CD4-positive, alpha-beta memory T cell (primary cell): ENCODE data around the gene RPL11. TPM values are rescaled to one million over a fixed set of nuclear protein-coding genes. Genes with fewer than 3 reads are reported as not detected.
A peak's percentile ranks its signal among the peaks of the same experiment; 100 is the strongest.
"Not testable (repeated sequence)": the region's sequence is repeated elsewhere in the genome, so short reads cannot be mapped to it uniquely, and the experiment has no call there.

ENCODE experiments used
- CTCF ChIA-PET: fragments of 350-600 bp; sonication (Branson Sonifier 250); formaldehyde crosslinking; loops from one replicate; lab custom pipeline; 2021; ENCODE audit warnings: inconsistent platforms; ENCODE audit not compliant: partially characterized antibody; lab: Charles Lee
- POLR2A ChIA-PET: fragments of 350-600 bp; sonication (Branson Sonifier 250); formaldehyde crosslinking; loops from one replicate; lab custom pipeline; 2021; ENCODE audit not compliant: partially characterized antibody; lab: Charles Lee
- DNase-seq, 5 donors: peaks; one replicate each; pipeline versions ENCODE4 v3.0.0 to v3.0.0-alpha.2; 2020 to 2022; ENCODE audit warnings: mixed read lengths in 1 of 5
- H3K27ac ChIP-seq: one replicate; pipeline ENCODE4 v1.7.0; 2013; ENCODE audit warnings: low read depth, low read length
- H3K27me3 ChIP-seq: 2 replicates; pipeline ENCODE4 v1.7.0; 2013; ENCODE audit warnings: mild to moderate bottlenecking, low read length, moderate library complexity; ENCODE audit not compliant: insufficient read depth
- H3K36me3 ChIP-seq: 2 replicates; pipeline ENCODE4 v1.7.0; 2013; ENCODE audit warnings: mild to moderate bottlenecking, low read length, moderate library complexity; ENCODE audit not compliant: insufficient read depth
- H3K4me1 ChIP-seq: 2 replicates; pipeline ENCODE4 v1.7.0; 2013; ENCODE audit warnings: mild to moderate bottlenecking, low read length, moderate library complexity; ENCODE audit not compliant: insufficient read depth
- H3K4me3 ChIP-seq, 2 donors: one replicate each; pipeline ENCODE4 v1.7.0; 2013; ENCODE audit warnings: low read length in 2 of 2, mild to moderate bottlenecking in 1 of 2
- H3K9me3 ChIP-seq, 2 donors: one replicate each; pipeline ENCODE4 v1.7.0; 2013; ENCODE audit warnings: low read length in 2 of 2, control low read depth in 1 of 2; ENCODE audit not compliant: control insufficient read depth in 1 of 2
- H3K27ac Mint-ChIP-seq, 7 donors: one replicate each; pipeline ENCODE4 v1.8.0; 2020 to 2021; ENCODE audit warnings: mixed read lengths in 7 of 7, mild to moderate bottlenecking in 6 of 7, inconsistent platforms in 3 of 7, moderate library complexity in 3 of 7
- H3K27me3 Mint-ChIP-seq, 2 donors: one replicate each; pipeline ENCODE4 v1.8.0; 2020 to 2021; ENCODE audit warnings: mixed read lengths in 2 of 2
- H3K36me3 Mint-ChIP-seq, 2 donors: one replicate each; pipeline ENCODE4 v1.8.0; 2020 to 2021; ENCODE audit warnings: mixed read lengths in 2 of 2, inconsistent platforms in 1 of 2, mild to moderate bottlenecking in 1 of 2
- H3K4me1 Mint-ChIP-seq, 4 donors: one replicate each; pipeline ENCODE4 v1.8.0; 2020 to 2021; ENCODE audit warnings: mixed read lengths in 4 of 4, mild to moderate bottlenecking in 1 of 4
- H3K4me3 Mint-ChIP-seq, 8 donors: one replicate each; pipeline ENCODE4 v1.8.0; 2020 to 2021; ENCODE audit warnings: mixed read lengths in 8 of 8, mild to moderate bottlenecking in 7 of 8, moderate library complexity in 6 of 8, inconsistent platforms in 3 of 8
- H3K9me3 Mint-ChIP-seq, 8 donors: one replicate each; pipeline ENCODE4 v1.8.0; 2020 to 2021; ENCODE audit warnings: mixed read lengths in 8 of 8, mild to moderate bottlenecking in 5 of 8, inconsistent platforms in 3 of 8, moderate library complexity in 1 of 8
- intact Hi-C: fragments of 100-400 bp; cut with micrococcal nuclease; formaldehyde crosslinking; loops from one replicate; pipeline ENCODE4 v1.15.1; 2023
- polyA plus RNA-seq, 2 donors: library from polyadenylated mRNA; unstranded; fragments of 300-500 nt; fragmentation: Illumina TruSeq; gene quantifications; one replicate each; pipeline ENCODE4 v1.2.3, GENCODE V29; 2021
- total RNA-seq, 2 experiments: library from RNA; stranded (reverse); gene quantifications; one replicate each; pipeline ENCODE4 v1.2.3, GENCODE V29; 2021

The RPL11 gene
- total and polyA plus RNA-seq, 4 experiments from 2014 or later, result 1,255 to 2,088 (median 1,693) TPM

DNA sequence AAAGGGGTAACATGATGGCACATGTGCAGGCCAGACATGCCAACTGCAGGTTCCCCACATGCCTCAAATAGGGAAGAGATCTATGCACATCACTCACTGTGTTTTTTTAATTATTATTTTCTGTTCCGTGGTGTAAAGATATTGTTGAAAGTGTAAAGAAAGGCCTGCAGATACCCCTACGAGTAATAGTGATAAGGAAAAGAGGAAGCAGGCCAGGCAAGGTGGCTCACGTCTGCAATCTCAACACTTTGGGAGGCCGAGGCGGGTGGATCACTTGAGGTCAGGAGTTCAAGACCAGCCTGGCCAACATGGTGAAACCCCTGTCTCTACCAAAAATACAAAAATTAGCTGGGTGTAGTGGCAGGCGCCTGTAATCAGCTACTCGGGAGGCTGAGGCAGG, 6.4 kb upstream of the RPL11 start:
- H3K27ac ChIP-seq, H3K4me1 Mint-ChIP-seq, H3K4me3 Mint-ChIP-seq, H3K4me3 ChIP-seq, intact Hi-C loops, CTCF ChIA-PET, POLR2A ChIA-PET, H3K27me3 Mint-ChIP-seq, DNase-seq, H3K36me3 ChIP-seq, H3K27me3 ChIP-seq, H3K27ac Mint-ChIP-seq, H3K4me1 ChIP-seq, H3K9me3 Mint-ChIP-seq, H3K9me3 ChIP-seq, H3K36me3 Mint-ChIP-seq: not testable (repeated sequence)

- H3K36me3 ChIP-seq, H3K27me3 ChIP-seq, CTCF ChIA-PET, intact Hi-C loops, DNase-seq, H3K4me1 ChIP-seq, H3K9me3 Mint-ChIP-seq, H3K9me3 ChIP-seq, H3K27ac Mint-ChIP-seq, H3K27ac ChIP-seq, POLR2A ChIA-PET, H3K27me3 Mint-ChIP-seq, H3K4me3 Mint-ChIP-seq, H3K4me3 ChIP-seq: not testable (repeated sequence)
- H3K36me3 Mint-ChIP-seq, result peaks cover 5 to 12% of the 10 kb centered on the region in 2 donors
- H3K4me1 Mint-ChIP-seq, result peaks cover 5 to 13% (median 6%) of the 10 kb centered on the region in 4 donors
Measured at GRCh38 chr1:23687680-23688079, 3.9 kb upstream of the RPL11 start.

GRCh38 chr1:23688281-23688680, 3.3 kb upstream of the RPL11 start:
- H3K27me3 Mint-ChIP-seq, H3K27ac Mint-ChIP-seq, H3K27ac ChIP-seq, H3K4me3 Mint-ChIP-seq, DNase-seq, H3K27me3 ChIP-seq, H3K4me3 ChIP-seq, CTCF ChIA-PET, intact Hi-C loops, H3K36me3 ChIP-seq, POLR2A ChIA-PET, H3K9me3 ChIP-seq, H3K9me3 Mint-ChIP-seq: not testable (repeated sequence)
- H3K4me1 ChIP-seq, result peaks cover 13% of the 10 kb centered on the region
- peaks cover 9 to 18% of the 10 kb centered on the region in 2 donors for H3K36me3 Mint-ChIP-seq
- H3K4me1 Mint-ChIP-seq, result peaks cover 11 to 19% (median 12%) of the 10 kb centered on the region in 4 donors

DNA sequence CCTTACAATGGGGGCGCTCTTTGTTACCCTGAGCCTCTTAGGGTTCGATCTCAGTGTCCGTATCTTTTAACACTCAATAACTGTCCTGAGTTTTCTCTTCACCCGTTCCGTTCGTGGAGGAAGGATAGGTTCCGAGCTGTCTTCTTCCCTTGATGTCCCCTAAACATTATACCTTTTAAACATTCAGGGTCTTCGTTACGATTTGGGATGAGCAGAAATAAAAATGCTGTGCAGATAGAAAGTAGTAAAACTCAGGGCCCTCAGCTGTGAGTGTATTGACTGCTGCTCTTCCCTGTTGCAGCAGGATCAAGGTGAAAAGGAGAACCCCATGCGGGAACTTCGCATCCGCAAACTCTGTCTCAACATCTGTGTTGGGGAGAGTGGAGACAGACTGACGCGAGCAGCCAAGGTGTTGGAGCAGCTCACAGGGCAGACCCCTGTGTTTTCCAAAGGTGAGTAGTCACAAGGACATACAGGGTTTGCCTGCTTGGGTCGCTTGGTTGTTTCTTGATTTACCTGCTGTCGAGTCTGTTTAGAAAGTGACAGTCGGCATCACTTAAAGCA, 784 bp downstream of the RPL11 start:
- peak overlapping the region; percentile 91 for H3K27ac ChIP-seq
- peak overlapping the region; percentile 87 to 98 (median 95) for H3K27ac Mint-ChIP-seq
- peaks cover 42 to 56% (median 47%) of the 10 kb centered on the region in 4 donors for H3K4me1 Mint-ChIP-seq
- H3K9me3 ChIP-seq, result no peaks in the 10 kb centered on the region
- peaks cover 0 to 2% (median 0%) of the 10 kb centered on the region in 8 donors for H3K9me3 Mint-ChIP-seq
- ChIA-PET POLR2A (interaction anchor here (1.0 to 2.9 kb wide), 10 partner anchors 9 to 348 kb away, joined by 3 to 40 read pairs (median 6); partner anchors contain the start of genes ELOA, GALE and HNRNPR), CTCF (interaction anchor here (0.6 to 1.4 kb wide), 4 partner anchors 13 to 194 kb away, joined by 3 to 7 read pairs (median 4); no protein-coding TSS in a partner anchor)
- intact Hi-C loops, result loop anchor here (10.0 kb wide), 1 partner anchor 328 kb away; the partner anchor contains the start of gene ZNF436
- peaks cover 47 to 59% of the 10 kb centered on the region in 2 donors for H3K36me3 Mint-ChIP-seq
- peaks cover 46% of the 10 kb centered on the region for H3K36me3 ChIP-seq
- peak overlapping the region; percentile 93 to 99 (median 96) for H3K4me3 Mint-ChIP-seq
- H3K27me3 ChIP-seq, result no peaks in the 10 kb centered on the region
- peak in 4 of 5 donors; percentile 4 to 13 (median 8) for DNase-seq
- H3K27me3 Mint-ChIP-seq, result no peaks in the 10 kb centered on the region
- peaks cover 49% of the 10 kb centered on the region for H3K4me1 ChIP-seq
- H3K4me3 ChIP-seq, result peak overlapping the region; percentile 37 to 93

- Histone ChIP-seq H3K4me3 (no peak overlapping the region), H3K36me3 (peaks cover 58% of the 10 kb centered on the region), H3K27ac (peak overlapping the region; percentile 91), H3K27me3 (no peaks in the 10 kb centered on the region), H3K4me1 (peaks cover 49% of the 10 kb centered on the region), H3K9me3 (no peaks in the 10 kb centered on the region)
- DNase-seq, result no peak
- H3K36me3 Mint-ChIP-seq, result peaks cover 60 to 71% of the 10 kb centered on the region in 2 donors
- CTCF ChIA-PET, result no interaction called here
- intact Hi-C loops, result loop anchor here (10.0 kb wide), 1 partner anchor 329 kb away; the partner anchor contains the start of gene ZNF436
- H3K9me3 Mint-ChIP-seq, result no peaks in the 10 kb centered on the region
- POLR2A ChIA-PET, result no interaction called here
- H3K27ac Mint-ChIP-seq, result peak overlapping the region; percentile 16 to 97 (median 87)
- peak overlapping the region; percentile 93 to 99 (median 96) for H3K4me3 Mint-ChIP-seq
- H3K4me1 Mint-ChIP-seq, result peaks cover 44 to 68% (median 55%) of the 10 kb centered on the region in 4 donors
- no peaks in the 10 kb centered on the region for H3K27me3 Mint-ChIP-seq
Measured at GRCh38 chr1:23693599-23693998, 2.0 kb downstream of the RPL11 start.

- peaks cover 65% of the 10 kb centered on the region for H3K36me3 ChIP-seq
- POLR2A ChIA-PET, result no interaction called here
- H3K36me3 Mint-ChIP-seq, result peaks cover 60 to 78% of the 10 kb centered on the region in 2 donors
Measured at GRCh38 chr1:23694371-23694770, 2.8 kb downstream of the RPL11 start.

DNA sequence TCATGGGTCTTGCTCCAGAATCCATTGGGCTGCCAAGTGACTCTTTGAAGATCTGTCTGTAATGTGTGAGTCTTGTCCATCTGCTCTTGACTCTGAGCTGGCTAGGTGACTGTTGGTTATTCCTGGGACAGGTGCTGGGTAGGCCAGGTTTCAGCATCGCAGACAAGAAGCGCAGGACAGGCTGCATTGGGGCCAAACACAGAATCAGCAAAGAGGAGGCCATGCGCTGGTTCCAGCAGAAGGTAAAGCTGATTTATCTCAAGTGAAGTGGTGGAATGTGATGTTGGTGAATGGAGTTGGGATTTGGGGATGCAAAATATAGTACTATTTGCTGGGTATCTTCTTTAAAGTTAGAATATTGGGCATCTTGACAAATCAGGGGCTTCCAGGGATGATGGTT, 4.1 kb downstream of the RPL11 start:
- Mint-ChIP-seq H3K27me3 (no peaks in the 10 kb centered on the region), H3K4me3 (peak overlapping the region in 4 of 8 donors; percentile 1 to 27 (median 13)), H3K4me1 (peaks cover 49 to 75% (median 59%) of the 10 kb centered on the region in 4 donors), H3K9me3 (no peaks in the 10 kb centered on the region), H3K27ac (peak overlapping the region in 6 of 7 donors; percentile 20 to 97 (median 54)), H3K36me3 (peaks cover 68 to 90% of the 10 kb centered on the region in 2 donors)
- no peak for DNase-seq
- intact Hi-C loops, result loop anchor here (10.0 kb wide), 1 partner anchor 331 kb away; the partner anchor contains the start of gene ZNF436
- Histone ChIP-seq H3K4me1 (peaks cover 49% of the 10 kb centered on the region), H3K4me3 (no peak overlapping the region), H3K36me3 (peaks cover 74% of the 10 kb centered on the region), H3K27me3 (no peaks in the 10 kb centered on the region), H3K9me3 (no peaks in the 10 kb centered on the region), H3K27ac (no peak overlapping the region)
- ChIA-PET POLR2A (no interaction called here), CTCF (no interaction called here)

More at GRCh38 chr1:23694371-23694770, 2.8 kb downstream of the RPL11 start:
- no peak for DNase-seq
- no peak overlapping the region for H3K27ac ChIP-seq
- intact Hi-C loops, result loop anchor here (10.0 kb wide), 1 partner anchor 330 kb away; the partner anchor contains the start of gene ZNF436
- H3K9me3 ChIP-seq, result no peaks in the 10 kb centered on the region
- H3K27me3 ChIP-seq, result no peaks in the 10 kb centered on the region
- peaks cover 44 to 71% (median 57%) of the 10 kb centered on the region in 4 donors for H3K4me1 Mint-ChIP-seq
- no peaks in the 10 kb centered on the region for H3K27me3 Mint-ChIP-seq
- H3K4me3 ChIP-seq, result no peak overlapping the region
- H3K27ac Mint-ChIP-seq, result peak overlapping the region in 6 of 7 donors; percentile 4 to 97 (median 46)
- no peaks in the 10 kb centered on the region for H3K9me3 Mint-ChIP-seq
- peak overlapping the region in 5 of 8 donors; percentile 6 to 55 (median 41) for H3K4me3 Mint-ChIP-seq
- peaks cover 49% of the 10 kb centered on the region for H3K4me1 ChIP-seq
- CTCF ChIA-PET, result no interaction called here
